Measurements from ENCODE around the gene CDH11. TPM values are rescaled to one million over a fixed set of nuclear protein-coding genes. Genes with fewer than 3 reads are reported as not detected.

The CDH11 gene
- total and polyA plus RNA-seq, 9 of the 15 experiments (the other 6 are each of a cell fraction or from before 2014, with no cell fraction given), result 0.18 TPM; not detected in 8

DNA sequence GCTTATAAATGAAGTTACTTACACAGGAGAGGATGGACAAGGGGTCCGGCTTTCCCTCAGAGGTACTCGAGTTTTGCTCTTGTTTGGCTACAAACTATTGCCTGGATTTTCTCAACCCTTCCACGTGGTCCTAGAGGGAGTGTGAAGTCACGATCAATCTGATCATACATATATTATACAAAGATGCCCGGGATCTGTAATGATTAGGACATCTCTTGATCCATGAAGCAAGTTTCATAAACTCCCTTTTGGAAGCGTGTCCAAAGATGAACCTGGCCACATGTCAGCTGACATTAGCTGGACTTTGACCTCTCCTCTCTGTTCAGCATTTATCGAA lies 2.3 kb upstream of the CDH11 start:
- ATAC-seq (no peak), DNase-seq (ENCODE audit: extremely low read depth in 1 of 4, low spot score in 3 of 4) (no peak), FAIRE-seq (no peak)
- no peak overlapping the region for H3K27ac ChIP-seq (ENCODE audit: extremely low read depth, low read depth, low read length)
- H3K9me1 ChIP-seq (ENCODE audit: control insufficient read depth, insufficient read depth, low read length), result no peaks in the 10 kb centered on the region
- ChIA-PET POLR2A (no interaction called here), CTCF (ENCODE audit: low intra/inter-chr PET ratio) (no interaction called here)
- H3K4me1 ChIP-seq (replicated peaks in 1 of 2; ENCODE audit: control insufficient read depth in 2 of 2, insufficient read depth in 2 of 2, low read length in 2 of 2), result no peaks in the 10 kb centered on the region; a peak in 1 of 5 replicates
- no peaks in the 10 kb centered on the region for H3K27me3 ChIP-seq (ENCODE audit: control insufficient read depth in 2 of 2, insufficient read depth in 2 of 2, low read length in 2 of 2)
- in situ Hi-C loops (cut with MboI), result no loop called here
- no peaks in the 10 kb centered on the region for H3K36me3 ChIP-seq (ENCODE audit: control insufficient read depth, insufficient read depth, low read length)
- H2AFZ ChIP-seq (ENCODE audit: low read depth, low read length), result no peak overlapping the region
- H4K20me1 ChIP-seq (replicated peaks; ENCODE audit: control insufficient read depth, insufficient read depth, low read length), result no peaks in the 10 kb centered on the region
- intact Hi-C loops (cut with micrococcal nuclease), result no loop called here
- no peak overlapping the region for H3K4me3 ChIP-seq
- H3K79me2 ChIP-seq (ENCODE audit: control insufficient read depth, insufficient read depth, low read length), result no peaks in the 10 kb centered on the region
- H3K9me3 ChIP-seq (replicated peaks; ENCODE audit: control insufficient read depth, insufficient read depth, low read depth, low read length), result no peaks in the 10 kb centered on the region
- H3K9ac ChIP-seq (ENCODE audit: insufficient read depth in 1 of 2, low read depth in 2 of 2, low read length in 2 of 2), result no peak overlapping the region
- H3K4me2 ChIP-seq (ENCODE audit: insufficient read depth, low read length), result no peak overlapping the region
- WGBS (ENCODE audit: insufficient coverage, low coverage, missing lambda C conversion rate), result 0% methylated on average over 7 of the region's 7 CpGs
- no TSS peak for BruUV-seq (replicated peaks)
- TF ChIP-seq ZZZ3 (IDR thresholded peaks at IDR 0.05) (no peak), ZKSCAN3 (CRISPR knock-in tag; IDR thresholded peaks at IDR 0.05) (no peak), SMAD2 (IDR thresholded peaks at IDR 0.05; ENCODE audit: low read depth, low read length) (no peak), GTF2F1 (IDR thresholded peaks at IDR 0.05; ENCODE audit: low read depth, low read length) (no peak), THRAP3 (IDR thresholded peaks at IDR 0.05; ENCODE audit: borderline replicate concordance) (no peak), SMC3 (conservative IDR thresholded peaks at IDR 0.05; ENCODE audit: insufficient read depth, low read depth, low read length) (no peak), TBP (optimal IDR thresholded peaks at IDR 0.05; ENCODE audit: low read depth, low read length) (no peak)
- TF ChIP-seq, protein P1, sequence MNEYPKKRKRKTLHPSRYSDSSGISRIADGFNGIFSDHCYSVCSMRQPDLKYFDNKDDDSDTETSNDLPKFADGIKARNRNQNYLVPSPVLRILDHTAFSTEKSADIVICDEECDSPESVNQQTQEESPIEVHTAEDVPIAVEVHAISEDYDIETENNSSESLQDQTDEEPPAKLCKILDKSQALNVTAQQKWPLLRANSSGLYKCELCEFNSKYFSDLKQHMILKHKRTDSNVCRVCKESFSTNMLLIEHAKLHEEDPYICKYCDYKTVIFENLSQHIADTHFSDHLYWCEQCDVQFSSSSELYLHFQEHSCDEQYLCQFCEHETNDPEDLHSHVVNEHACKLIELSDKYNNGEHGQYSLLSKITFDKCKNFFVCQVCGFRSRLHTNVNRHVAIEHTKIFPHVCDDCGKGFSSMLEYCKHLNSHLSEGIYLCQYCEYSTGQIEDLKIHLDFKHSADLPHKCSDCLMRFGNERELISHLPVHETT (CRISPR knock-in tag; conservative IDR thresholded peaks at IDR 0.05 in 1 of 2, IDR thresholded peaks at IDR 0.05 in 1 of 2), result no peak
- TF ChIP-seq, protein P2, sequence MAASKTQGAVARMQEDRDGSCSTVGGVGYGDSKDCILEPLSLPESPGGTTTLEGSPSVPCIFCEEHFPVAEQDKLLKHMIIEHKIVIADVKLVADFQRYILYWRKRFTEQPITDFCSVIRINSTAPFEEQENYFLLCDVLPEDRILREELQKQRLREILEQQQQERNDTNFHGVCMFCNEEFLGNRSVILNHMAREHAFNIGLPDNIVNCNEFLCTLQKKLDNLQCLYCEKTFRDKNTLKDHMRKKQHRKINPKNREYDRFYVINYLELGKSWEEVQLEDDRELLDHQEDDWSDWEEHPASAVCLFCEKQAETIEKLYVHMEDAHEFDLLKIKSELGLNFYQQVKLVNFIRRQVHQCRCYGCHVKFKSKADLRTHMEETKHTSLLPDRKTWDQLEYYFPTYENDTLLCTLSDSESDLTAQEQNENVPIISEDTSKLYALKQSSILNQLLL (CRISPR knock-in tag; IDR thresholded peaks at IDR 0.05; ENCODE audit: borderline replicate concordance), result no peak
- TF ChIP-seq, protein P3, sequence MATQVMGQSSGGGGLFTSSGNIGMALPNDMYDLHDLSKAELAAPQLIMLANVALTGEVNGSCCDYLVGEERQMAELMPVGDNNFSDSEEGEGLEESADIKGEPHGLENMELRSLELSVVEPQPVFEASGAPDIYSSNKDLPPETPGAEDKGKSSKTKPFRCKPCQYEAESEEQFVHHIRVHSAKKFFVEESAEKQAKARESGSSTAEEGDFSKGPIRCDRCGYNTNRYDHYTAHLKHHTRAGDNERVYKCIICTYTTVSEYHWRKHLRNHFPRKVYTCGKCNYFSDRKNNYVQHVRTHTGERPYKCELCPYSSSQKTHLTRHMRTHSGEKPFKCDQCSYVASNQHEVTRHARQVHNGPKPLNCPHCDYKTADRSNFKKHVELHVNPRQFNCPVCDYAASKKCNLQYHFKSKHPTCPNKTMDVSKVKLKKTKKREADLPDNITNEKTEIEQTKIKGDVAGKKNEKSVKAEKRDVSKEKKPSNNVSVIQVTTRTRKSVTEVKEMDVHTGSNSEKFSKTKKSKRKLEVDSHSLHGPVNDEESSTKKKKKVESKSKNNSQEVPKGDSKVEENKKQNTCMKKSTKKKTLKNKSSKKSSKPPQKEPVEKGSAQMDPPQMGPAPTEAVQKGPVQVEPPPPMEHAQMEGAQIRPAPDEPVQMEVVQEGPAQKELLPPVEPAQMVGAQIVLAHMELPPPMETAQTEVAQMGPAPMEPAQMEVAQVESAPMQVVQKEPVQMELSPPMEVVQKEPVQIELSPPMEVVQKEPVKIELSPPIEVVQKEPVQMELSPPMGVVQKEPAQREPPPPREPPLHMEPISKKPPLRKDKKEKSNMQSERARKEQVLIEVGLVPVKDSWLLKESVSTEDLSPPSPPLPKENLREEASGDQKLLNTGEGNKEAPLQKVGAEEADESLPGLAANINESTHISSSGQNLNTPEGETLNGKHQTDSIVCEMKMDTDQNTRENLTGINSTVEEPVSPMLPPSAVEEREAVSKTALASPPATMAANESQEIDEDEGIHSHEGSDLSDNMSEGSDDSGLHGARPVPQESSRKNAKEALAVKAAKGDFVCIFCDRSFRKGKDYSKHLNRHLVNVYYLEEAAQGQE (IDR thresholded peaks at IDR 0.05; ENCODE audit: borderline replicate concordance), result no peak
- TF ChIP-seq, protein P3 (CRISPR knock-in tag; IDR thresholded peaks at IDR 0.05; ENCODE audit: low read depth), result no peak
- TF ChIP-seq, protein P4, sequence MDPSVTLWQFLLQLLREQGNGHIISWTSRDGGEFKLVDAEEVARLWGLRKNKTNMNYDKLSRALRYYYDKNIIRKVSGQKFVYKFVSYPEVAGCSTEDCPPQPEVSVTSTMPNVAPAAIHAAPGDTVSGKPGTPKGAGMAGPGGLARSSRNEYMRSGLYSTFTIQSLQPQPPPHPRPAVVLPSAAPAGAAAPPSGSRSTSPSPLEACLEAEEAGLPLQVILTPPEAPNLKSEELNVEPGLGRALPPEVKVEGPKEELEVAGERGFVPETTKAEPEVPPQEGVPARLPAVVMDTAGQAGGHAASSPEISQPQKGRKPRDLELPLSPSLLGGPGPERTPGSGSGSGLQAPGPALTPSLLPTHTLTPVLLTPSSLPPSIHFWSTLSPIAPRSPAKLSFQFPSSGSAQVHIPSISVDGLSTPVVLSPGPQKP (CRISPR knock-in tag; IDR thresholded peaks at IDR 0.05), result no peak

Measured in K562 (cell line).